ENCODE measurements around the gene DNAH14. TPM values are rescaled to one million over a fixed set of nuclear protein-coding genes. Genes with fewer than 3 reads are reported as not detected.

The DNAH14 gene
- total RNA-seq, 2 experiments from 2014 or later: 0.55 TPM; not detected in 1

DNA sequence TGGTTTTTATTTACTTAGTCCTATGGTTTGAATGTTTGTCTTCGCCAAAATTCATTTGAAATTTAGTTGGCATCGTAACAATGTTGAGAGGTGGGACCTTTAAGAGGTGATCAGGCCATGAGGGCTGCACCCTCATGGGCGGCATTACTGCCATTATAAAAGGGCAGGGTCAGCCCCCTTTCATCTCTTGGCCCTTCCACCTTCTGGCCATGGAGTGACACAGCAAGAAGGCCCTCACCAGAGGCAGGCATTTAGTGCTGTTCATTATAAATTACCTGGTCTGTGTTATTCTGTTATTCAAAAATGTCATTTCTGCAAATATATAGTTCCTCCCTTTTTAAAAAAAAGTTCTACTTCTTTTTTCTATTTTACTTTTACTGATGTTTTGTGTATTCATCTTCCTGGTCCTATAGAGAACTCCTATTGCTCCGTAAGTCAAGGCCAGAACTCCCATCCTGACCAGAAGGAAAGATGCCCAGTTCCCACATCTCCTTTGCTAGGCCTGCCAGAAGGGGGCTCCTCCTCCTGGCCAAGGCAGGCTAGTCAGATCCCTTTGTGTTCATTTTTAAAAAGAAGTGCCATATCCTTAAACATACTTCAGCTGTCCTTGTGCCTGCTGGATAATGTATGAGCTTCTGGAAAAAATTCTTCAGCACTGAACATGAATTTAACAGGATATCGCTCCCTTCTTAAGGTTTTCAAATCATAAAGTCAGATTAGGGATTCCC lies 508.4 kb downstream of the DNAH14 start:
- peaks cover 16% of the 10 kb centered on the region for H3K4me1 Mint-ChIP-seq (ENCODE audit: low read depth)
- POLR2A ChIA-PET: no interaction called here
- intact Hi-C loops (cut with micrococcal nuclease): no loop called here
- CTCF ChIA-PET: no interaction called here
- H3K27me3 Mint-ChIP-seq: no peaks in the 10 kb centered on the region
- H3K27ac Mint-ChIP-seq: no peak overlapping the region
- H3K9me3 Mint-ChIP-seq: no peaks in the 10 kb centered on the region
- H3K36me3 Mint-ChIP-seq: no peaks in the 10 kb centered on the region
- no peak for DNase-seq
- H3K4me3 Mint-ChIP-seq: no peak overlapping the region

DNA sequence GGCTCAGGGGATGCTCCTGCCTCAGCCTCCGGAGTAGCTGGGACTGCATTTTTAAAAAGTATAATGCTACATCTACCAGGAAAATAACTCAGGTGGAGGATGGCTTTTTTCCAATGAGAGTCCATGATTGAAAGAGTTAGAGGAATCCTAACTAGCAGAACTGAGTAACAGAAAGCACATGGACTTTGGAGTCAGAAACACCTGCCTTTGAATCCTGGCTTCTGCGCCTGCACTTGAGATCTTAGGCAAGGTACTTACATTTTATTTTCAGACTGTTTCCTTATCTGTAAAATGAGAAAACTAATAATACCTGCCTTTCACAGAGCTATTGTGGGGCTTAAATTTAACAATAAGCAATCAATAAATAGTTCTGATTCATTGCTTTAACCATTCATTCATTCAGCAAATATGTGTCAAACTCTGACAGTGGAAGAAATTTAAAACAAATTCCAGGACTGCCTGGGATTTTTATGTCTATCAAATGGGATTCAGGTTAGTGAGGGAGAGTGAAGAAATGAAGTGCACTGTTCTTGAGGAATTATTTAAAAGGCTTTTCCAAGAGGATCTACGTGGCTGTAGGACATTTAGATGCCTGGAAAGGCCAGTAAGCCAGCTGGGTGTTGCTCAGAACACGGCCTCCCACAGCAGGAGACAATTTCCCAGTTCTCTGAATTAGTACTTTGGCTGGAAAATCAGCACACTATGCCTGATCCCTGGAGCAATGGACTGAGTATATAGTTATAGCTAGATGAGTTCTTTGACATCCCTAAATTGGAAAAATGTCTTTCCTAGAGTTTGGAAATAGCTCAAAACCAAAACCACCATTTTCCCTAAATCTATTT lies 511.1 kb downstream of the DNAH14 start:
- POLR2A ChIA-PET: interaction anchor here (1.4 kb wide), 1 partner anchor 12 kb away, joined by 7 read pairs; the partner anchor contains the start of gene LBR
- Mint-ChIP-seq H3K36me3 (no peaks in the 10 kb centered on the region), H3K4me3 (no peak overlapping the region), H3K4me1 (ENCODE audit: low read depth) (peaks cover 39% of the 10 kb centered on the region), H3K27me3 (no peaks in the 10 kb centered on the region), H3K27ac (no peak overlapping the region), H3K9me3 (no peaks in the 10 kb centered on the region)
- CTCF ChIA-PET: interaction anchor here (1.2 to 2.8 kb wide), 7 partner anchors 8 to 38 kb away, joined by 3 to 14 read pairs (median 4); no protein-coding TSS in a partner anchor
- DNase-seq: no peak
- intact Hi-C loops (cut with micrococcal nuclease): loop anchor here (10.0 kb wide), 1 partner anchor 1606 kb away; no protein-coding TSS in a partner anchor

DNA sequence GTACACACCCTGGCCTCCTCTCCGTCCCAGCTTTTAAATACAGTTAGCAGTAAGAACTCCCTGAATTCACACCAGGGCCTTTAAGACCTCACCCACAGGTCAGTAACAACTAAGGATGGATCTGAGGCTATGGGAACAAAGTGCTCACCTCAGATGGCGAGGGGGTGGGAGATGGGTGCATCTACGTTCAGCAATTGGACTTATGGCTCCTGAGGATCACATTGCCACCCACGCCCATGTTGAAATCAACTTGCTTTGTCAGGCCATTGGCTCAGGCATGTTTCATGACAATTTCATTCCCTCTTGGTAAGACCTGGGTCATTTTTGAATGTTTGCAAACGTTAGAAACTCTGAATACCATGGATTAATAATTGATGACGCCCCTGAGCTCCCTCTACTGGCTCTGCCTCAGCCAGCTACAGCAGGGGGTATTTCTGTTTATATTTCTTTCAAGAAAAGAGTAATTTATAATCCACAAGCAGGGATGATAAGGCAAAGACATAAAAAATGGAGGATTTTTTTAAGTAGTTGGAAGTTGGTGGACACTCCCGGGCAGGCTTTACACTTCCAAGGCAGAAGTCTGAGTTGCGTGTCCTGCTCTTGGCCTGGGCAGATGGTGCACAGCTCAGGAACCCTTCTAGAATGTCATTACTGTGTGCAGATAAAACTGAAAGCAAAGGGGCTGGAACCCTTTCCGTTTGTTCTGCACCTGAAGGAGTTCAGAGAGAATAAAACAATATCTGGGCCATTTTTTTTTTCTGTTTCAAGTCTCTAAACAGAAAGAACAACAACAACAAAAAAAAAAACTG lies 512.0 kb downstream of the DNAH14 start:
- H3K4me1 Mint-ChIP-seq (ENCODE audit: low read depth): peaks cover 46% of the 10 kb centered on the region
- no peak for DNase-seq
- no peaks in the 10 kb centered on the region for H3K36me3 Mint-ChIP-seq
- POLR2A ChIA-PET: interaction anchor here (0.6 to 1.4 kb wide), 2 partner anchors 13 to 638 kb away, joined by 3 to 7 read pairs; partner anchors contain the start of gene LBR
- no peaks in the 10 kb centered on the region for H3K27me3 Mint-ChIP-seq
- no peak overlapping the region for H3K4me3 Mint-ChIP-seq
- intact Hi-C loops (cut with micrococcal nuclease): loop anchor here (10.0 kb wide), 1 partner anchor 1607 kb away; no protein-coding TSS in a partner anchor
- H3K9me3 Mint-ChIP-seq: no peaks in the 10 kb centered on the region
- CTCF ChIA-PET: interaction anchor here (1.2 to 2.8 kb wide), 7 partner anchors 9 to 39 kb away, joined by 3 to 14 read pairs (median 4); no protein-coding TSS in a partner anchor
- peak overlapping the region; percentile 64 for H3K27ac Mint-ChIP-seq

DNA sequence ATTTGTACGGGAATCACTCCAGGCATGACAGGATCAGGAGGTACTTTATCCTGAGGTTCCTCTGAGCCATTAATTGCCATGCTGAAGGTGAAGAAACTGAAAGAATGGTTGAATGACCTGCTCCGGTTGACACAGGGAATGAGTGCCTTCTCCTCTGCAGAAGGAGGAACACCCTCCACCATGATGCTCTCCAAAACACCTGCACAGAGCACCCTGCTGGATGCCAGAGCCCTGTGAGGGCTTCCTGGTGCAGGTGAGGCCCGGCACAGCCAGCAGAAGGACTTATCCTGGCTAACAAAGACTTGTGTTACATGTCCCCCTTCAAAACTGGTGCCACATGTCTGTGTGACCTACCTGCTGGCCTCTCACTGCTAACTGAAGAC lies 512.6 kb downstream of the DNAH14 start:
- no peaks in the 10 kb centered on the region for H3K36me3 Mint-ChIP-seq
- H3K9me3 Mint-ChIP-seq: no peaks in the 10 kb centered on the region
- intact Hi-C loops (cut with micrococcal nuclease): loop anchor here (10.0 kb wide), 1 partner anchor 1607 kb away; no protein-coding TSS in a partner anchor
- H3K4me3 Mint-ChIP-seq: peak overlapping the region; percentile 16
- no peaks in the 10 kb centered on the region for H3K27me3 Mint-ChIP-seq
- ChIA-PET CTCF (interaction anchor here (1.3 to 2.8 kb wide), 5 partner anchors 9 to 40 kb away, joined by 4 to 14 read pairs (median 5); no protein-coding TSS in a partner anchor), POLR2A (interaction anchor here (0.6 kb wide), 1 partner anchor 637 kb away, joined by 3 read pairs; no protein-coding TSS in a partner anchor)
- DNase-seq: no peak
- peak overlapping the region; percentile 64 for H3K27ac Mint-ChIP-seq
- H3K4me1 Mint-ChIP-seq (ENCODE audit: low read depth): peaks cover 49% of the 10 kb centered on the region

DNA sequence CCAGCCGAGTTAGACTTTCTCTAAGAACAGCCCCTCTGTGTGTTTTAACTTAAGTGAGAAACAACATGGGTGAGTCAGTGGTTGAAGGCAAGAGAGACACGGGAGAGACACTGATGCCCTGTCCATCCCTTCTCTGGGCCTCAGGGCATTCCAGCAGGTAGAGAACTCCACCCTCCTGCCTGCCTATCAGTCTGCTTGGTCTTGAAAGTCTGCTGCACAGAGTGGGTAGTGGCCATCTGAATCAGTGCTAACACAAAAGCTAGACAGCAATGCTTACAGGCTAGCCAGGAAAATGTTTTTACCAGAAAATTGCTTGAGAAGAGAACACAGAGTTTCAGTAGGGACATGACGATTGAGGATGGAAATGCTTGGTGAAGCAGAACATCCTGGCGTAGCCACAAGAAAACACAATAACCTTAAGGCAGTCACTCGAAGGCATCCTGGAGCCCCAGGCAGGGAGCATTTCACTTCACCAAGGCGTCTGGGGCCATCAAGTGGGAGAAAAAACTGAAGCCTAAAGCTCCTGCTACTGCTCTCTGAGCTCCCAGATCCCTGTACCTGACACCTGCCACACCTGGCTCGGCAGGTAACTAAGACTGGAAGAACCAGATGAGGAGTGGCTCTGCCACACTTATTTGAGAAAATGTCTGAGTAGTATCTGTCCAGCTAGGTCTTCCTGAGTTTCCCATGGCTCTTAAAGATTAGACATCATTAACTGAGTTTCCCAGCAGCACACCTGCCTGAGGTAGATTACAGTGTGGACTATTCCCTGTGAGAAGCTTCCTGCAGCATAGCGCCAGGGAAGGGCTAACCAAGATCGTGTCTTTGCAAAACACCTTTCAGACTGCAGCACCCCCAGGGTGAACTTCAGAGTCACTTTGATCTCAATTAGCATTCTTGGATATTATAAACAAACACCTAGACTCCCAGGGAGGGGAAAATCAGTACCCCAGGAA lies 516.4 kb downstream of the DNAH14 start:
- no peaks in the 10 kb centered on the region for H3K27me3 Mint-ChIP-seq
- ChIA-PET CTCF (interaction anchor here (1.0 to 1.6 kb wide), 3 partner anchors 9 to 28 kb away, joined by 4 to 15 read pairs (median 5); no protein-coding TSS in a partner anchor), POLR2A (interaction anchor here (0.5 to 3.3 kb wide), 9 partner anchors 9 to 1976 kb away, joined by 3 to 42 read pairs (median 12); partner anchors contain the start of genes LBR, SDE2 and SRP9)
- H3K9me3 Mint-ChIP-seq: no peaks in the 10 kb centered on the region
- intact Hi-C loops (cut with micrococcal nuclease): loop anchor here (1.0 to 10.0 kb wide), 6 partner anchors 8 to 1611 kb away; partner anchors contain the start of genes LBR and PYCR2
- H3K4me3 Mint-ChIP-seq: peak overlapping the region; percentile 48
- peak overlapping the region; percentile 93 for H3K27ac Mint-ChIP-seq
- DNase-seq: peak; percentile 48
- H3K4me1 Mint-ChIP-seq (ENCODE audit: low read depth): peaks cover 58% of the 10 kb centered on the region
- H3K36me3 Mint-ChIP-seq: no peaks in the 10 kb centered on the region

DNA sequence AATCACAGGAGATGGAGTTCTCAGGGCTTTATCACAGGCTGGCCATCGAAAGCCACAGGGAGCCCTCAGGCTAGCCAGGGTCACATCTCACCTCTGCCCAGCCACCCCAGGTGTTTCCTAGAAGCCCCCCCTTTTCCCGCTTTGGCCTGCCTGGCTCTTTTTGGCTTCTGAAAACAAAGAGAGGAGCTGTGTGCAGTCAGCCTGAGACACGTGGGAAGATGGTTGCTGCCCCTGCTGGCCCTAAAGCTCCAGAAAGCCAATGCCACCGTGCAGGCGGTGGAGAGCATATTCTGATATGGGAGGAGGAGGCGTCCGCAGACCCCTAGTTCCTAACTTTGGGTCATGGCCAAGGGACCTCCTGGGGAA lies 517.1 kb downstream of the DNAH14 start:
- Mint-ChIP-seq H3K4me3 (no peak overlapping the region), H3K4me1 (ENCODE audit: low read depth) (peaks cover 60% of the 10 kb centered on the region), H3K9me3 (no peaks in the 10 kb centered on the region), H3K27me3 (no peaks in the 10 kb centered on the region), H3K27ac (peak overlapping the region; percentile 93), H3K36me3 (no peaks in the 10 kb centered on the region)
- ChIA-PET POLR2A (interaction anchor here (1.6 to 3.0 kb wide), 4 partner anchors 8 to 331 kb away, joined by 8 to 42 read pairs (median 22); partner anchors contain the start of gene SRP9), CTCF (interaction anchor here (1.0 kb wide), 1 partner anchor 27 kb away, joined by 5 read pairs; no protein-coding TSS in a partner anchor)
- DNase-seq: peak; percentile 8
- intact Hi-C loops (cut with micrococcal nuclease): loop anchor here (10.0 kb wide), 1 partner anchor 1612 kb away; no protein-coding TSS in a partner anchor

DNA sequence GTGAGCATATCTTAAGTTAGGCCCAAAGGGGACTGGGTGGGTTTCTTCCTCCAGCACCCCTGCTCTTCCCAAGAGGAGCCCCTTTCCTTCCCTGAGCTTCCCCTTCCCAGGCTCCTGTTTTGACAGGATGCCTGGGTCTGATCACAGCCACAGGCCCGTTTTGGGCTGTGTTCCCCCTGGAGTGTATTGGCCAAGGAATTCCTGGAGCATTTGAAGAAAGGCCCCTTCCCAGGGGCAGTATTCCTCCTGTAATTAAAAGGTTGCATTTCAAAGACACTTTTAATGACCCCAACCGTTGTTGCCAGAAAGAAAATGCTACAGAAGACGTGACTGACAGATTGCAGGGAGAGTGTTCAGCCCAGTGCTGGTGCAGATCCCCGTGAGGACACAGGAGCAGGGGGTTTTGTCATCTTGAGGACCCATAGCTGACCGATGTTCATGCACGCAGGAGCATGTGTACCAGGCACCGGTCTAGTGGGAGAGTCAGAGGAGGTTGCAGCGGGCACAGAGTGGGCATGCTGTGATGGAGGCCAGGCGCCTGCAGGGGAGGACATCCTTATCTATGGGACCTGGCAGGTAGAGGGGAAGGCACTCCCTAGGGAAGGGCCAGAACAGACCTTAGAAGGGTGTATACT lies 517.6 kb downstream of the DNAH14 start:
- Mint-ChIP-seq H3K27ac (peak overlapping the region; percentile 93), H3K36me3 (no peaks in the 10 kb centered on the region), H3K27me3 (no peaks in the 10 kb centered on the region), H3K9me3 (no peaks in the 10 kb centered on the region), H3K4me3 (no peak overlapping the region), H3K4me1 (ENCODE audit: low read depth) (peaks cover 54% of the 10 kb centered on the region)
- intact Hi-C loops (cut with micrococcal nuclease): loop anchor here (10.0 kb wide), 1 partner anchor 1612 kb away; no protein-coding TSS in a partner anchor
- peak; percentile 8 for DNase-seq
- ChIA-PET POLR2A (interaction anchor here (3.0 kb wide), 1 partner anchor 22 kb away, joined by 23 read pairs; no protein-coding TSS in a partner anchor), CTCF (no interaction called here)

DNA sequence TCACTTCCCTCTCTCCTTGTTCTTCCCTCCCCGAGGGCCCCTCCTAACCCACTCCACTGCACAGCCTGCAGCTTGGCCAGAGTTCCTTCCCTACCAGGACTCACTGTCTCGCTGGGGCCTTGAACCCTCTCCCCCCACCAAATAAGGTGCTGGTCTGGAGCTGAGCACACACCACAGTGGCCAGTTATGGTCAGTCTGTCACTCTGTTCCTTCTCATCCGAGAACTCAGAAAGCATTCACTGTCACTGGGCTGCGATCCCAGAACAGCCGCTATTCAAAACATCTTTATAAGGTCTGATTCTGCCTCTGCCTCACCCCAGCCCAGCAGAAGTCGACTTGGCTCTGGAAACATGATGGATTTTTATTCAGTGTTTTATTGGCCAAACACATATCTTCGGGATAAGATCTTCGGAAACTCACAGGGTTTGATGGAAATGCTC lies 518.2 kb downstream of the DNAH14 start:
- Mint-ChIP-seq H3K36me3 (no peaks in the 10 kb centered on the region), H3K27me3 (no peaks in the 10 kb centered on the region), H3K27ac (no peak overlapping the region), H3K4me1 (ENCODE audit: low read depth) (peaks cover 50% of the 10 kb centered on the region), H3K9me3 (no peaks in the 10 kb centered on the region), H3K4me3 (no peak overlapping the region)
- intact Hi-C loops (cut with micrococcal nuclease): loop anchor here (10.0 kb wide), 1 partner anchor 1613 kb away; no protein-coding TSS in a partner anchor
- ChIA-PET POLR2A (no interaction called here), CTCF (no interaction called here)
- peak; percentile 5 for DNase-seq

DNA sequence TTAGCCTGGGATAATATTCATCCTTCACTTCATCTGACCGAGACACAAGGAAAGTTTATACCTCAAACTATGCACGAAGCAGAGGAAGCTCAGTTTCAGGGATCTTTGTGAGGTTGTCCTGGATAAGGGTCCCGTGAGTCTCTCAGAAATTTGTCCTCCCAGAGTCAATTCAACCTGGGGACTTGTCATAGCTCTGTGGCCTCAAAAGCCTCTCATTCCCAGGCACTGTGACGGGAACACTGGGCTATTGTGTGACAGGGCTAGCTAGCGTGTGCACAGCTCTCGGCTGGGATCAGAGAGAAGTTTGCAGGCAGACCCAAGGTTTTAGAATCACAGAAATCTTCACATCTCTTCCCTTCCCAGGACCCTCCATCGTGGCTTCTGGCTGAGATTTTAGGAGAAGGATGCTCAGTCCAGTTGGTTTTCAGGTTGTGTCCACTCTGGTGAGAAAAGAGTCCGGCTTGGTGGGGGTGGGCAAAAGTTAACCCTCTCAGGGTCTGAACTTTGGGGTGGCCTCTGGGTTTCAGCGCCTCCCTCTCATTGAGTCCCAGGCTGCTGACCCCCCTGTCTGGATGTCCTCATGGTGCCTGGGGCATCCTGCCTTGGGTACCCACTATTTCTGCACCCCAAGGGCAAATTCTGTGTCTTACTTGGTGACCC lies 518.8 kb downstream of the DNAH14 start:
- Mint-ChIP-seq H3K27me3 (no peaks in the 10 kb centered on the region), H3K27ac (no peak overlapping the region), H3K36me3 (no peaks in the 10 kb centered on the region), H3K9me3 (no peaks in the 10 kb centered on the region), H3K4me3 (no peak overlapping the region), H3K4me1 (ENCODE audit: low read depth) (peaks cover 46% of the 10 kb centered on the region)
- CTCF ChIA-PET: no interaction called here
- intact Hi-C loops (cut with micrococcal nuclease): loop anchor here (10.0 kb wide), 1 partner anchor 1613 kb away; no protein-coding TSS in a partner anchor
- POLR2A ChIA-PET: no interaction called here
- peak; percentile 7 for DNase-seq
